SHP77 (cell line): ENCODE data around the gene CCDC34.

Source experiments
- DNase-seq, 2 experiments: peaks; one replicate each; lab custom pipeline; 2025; lab: John Stamatoyannopoulos, UW

The CCDC34 gene

GRCh38 chr11:27290261-27291050, 72.6 kb downstream of the CCDC34 start:
- DNase-seq, result no peak
